T47D (cell line): ENCODE measurements around the gene ZDHHC5.

ENCODE experiments used
- DNase-seq, 2 experiments: peaks; one replicate each; pipeline versions ENCODE4 v3.0.0 to v3.0.0-alpha.2; 2011 to 2012; ENCODE audit warnings: low read depth in 1 of 2, low spot score in 1 of 2
- JUND ChIP-seq: IDR thresholded peaks from 2 replicates; pipeline ENCODE4 v1.6.1; 2012; ENCODE audit warnings: low read depth
- in situ Hi-C: cut with HindIII; loops from 2 replicates; pipeline ENCODE4 v1.10.0; 2016; ENCODE audit warnings: low sequenced_read_pairs, low pct_unique_long_range_greater_than_20kb

ZDHHC5 gene

DNA sequence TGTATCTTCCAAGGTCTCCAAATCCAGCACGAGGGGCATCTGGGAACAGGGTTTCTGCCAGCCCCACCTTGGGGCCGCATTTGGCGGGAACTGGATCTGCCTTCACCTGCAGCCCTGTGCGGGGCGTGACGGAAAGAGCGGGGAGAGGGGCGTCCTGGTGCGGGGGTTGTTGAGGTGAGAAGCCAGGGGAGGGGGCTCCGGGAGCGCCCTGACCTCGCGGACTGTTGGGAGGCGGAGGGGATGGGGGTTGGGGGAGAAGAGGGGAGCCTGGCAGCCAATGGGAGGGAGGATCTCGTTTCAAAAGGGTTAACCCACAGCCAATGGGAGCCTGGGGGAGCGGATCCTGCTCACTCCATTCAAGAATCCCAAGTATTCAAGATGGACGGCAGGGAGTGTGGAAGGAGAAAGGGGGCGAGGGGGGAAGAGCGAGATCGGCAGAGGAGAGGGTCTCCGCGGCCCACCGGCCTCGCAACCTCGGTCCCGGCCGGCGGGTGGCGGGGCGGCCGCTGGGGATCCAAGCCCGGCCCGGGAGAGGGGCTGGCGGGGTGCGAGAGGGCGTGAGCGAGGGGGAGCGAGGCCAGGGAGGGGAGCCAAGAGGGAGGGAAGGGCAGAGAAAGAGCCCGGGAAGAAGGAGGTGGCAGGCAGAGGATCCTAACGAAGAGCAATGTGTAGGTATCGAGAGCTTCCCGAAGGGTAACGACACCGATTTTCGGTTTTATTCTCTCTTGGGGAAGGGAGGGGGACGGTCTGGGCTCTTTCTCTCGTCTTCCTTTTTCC, 29.7 kb upstream of the ZDHHC5 start:
- peak; percentile 96 to 99 for DNase-seq
- in situ Hi-C loops, result no loop called here
- TF ChIP-seq JUND, result no peak

GRCh38 chr11:57638811-57639320, 29.0 kb upstream of the ZDHHC5 start:
- TF ChIP-seq JUND, result no peak
- in situ Hi-C loops, result no loop called here
- no peak for DNase-seq

GRCh38 chr11:57639321-57640067, 28.4 kb upstream of the ZDHHC5 start:
- no peak for DNase-seq
- in situ Hi-C loops, result no loop called here
- TF ChIP-seq JUND, result no peak

DNA sequence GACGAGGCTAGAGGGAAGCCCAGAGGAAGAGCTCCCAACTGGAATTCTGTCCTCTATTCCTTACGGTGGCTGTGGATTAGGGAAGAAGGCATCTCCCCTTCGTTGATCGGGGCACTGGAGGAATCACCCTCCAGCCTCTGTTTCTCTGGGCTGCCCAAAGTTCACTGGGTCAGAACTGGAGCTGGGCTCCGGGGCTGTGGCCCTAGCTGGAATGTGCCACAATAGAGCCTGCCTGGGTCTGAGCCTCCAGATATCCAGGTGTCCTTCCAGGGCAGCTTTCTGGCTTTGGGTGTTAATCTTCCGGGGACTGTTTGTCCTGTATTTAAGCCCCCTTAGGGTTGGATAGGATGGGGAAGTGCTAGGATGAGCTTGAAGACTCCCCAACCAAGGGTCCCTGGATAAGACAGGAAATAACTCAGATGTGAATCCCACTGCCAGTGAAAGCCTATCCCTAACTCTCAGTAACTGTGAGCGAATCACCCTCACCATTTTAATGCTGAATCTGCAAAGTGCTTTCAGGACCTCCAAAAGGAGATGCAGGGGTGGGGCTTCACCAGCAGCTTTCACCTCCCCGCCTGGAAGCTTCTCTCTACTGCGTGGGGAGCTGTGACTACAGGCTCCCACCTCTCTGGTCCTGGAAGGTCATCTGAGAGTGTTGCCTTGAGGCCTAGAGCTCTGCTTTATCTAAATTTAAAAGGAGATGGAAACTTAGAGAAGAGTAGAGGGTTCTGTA, 27.7 kb upstream of the ZDHHC5 start:
- in situ Hi-C loops, result no loop called here
- DNase-seq, result no peak
- no peak for TF ChIP-seq JUND

DNA sequence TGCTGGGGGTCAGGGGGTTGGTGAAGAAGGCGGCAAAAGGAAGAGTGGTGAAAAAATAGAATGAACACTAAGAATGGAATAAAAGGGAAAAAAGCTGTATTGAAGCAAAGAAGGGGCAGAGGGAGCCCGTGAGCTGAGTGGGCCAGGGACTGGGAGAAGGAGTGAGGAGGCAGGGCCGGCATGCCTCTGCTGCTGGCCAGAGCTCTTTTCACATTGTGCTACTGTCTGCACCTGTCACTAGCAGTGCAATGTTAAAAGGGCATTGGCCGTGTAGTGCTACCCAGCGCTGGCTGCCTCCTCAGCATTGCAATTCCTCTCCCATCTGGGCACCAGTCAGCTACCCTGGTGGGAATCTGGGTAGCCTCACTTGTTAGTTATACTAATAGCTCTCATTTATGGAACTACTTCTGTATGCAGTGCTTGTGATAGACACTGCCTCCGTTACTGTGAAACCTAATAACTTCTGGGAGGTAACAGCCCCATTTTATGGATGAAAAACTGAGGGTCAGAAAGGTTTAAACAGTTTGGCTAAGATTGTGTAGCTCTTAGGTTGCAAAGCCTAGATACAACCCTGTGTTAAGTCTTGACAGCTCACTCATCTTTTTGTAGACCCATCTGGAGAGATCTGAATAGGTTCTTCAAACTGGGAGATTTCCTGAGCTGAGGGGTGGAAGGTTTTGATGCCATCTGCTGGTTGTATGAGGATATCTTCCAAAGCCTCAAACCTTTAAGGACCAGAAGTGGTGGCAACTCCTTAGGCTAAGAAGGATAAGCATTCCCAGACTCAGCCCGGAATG, 26.7 kb upstream of the ZDHHC5 start:
- in situ Hi-C loops, result no loop called here
- no peak for TF ChIP-seq JUND
- DNase-seq, result peak; percentile 71 to 81

GRCh38 chr11:57643802-57644201, 24.1 kb upstream of the ZDHHC5 start:
- no peak for DNase-seq
- TF ChIP-seq JUND, result no peak
- in situ Hi-C loops, result no loop called here

GRCh38 chr11:57644748-57645688, 22.9 kb upstream of the ZDHHC5 start:
- DNase-seq, result peak; percentile 83 to 89
- no peak for TF ChIP-seq JUND
- in situ Hi-C loops, result no loop called here

- TF ChIP-seq JUND, result no peak
- no peak for DNase-seq
- in situ Hi-C loops, result no loop called here
These were observed 22.2 kb upstream of the ZDHHC5 start for GRCh38 chr11:57645689-57646085.

GRCh38 chr11:57646194-57646798, 21.6 kb upstream of the ZDHHC5 start:
- no peak for TF ChIP-seq JUND
- no peak for DNase-seq
- in situ Hi-C loops, result no loop called here

- in situ Hi-C loops, result no loop called here
- TF ChIP-seq JUND, result no peak; the same call in 1 of the 2 replicates
- no peak for DNase-seq
These were observed 21.1 kb upstream of the ZDHHC5 start for GRCh38 chr11:57646799-57647303.
